HG02870 (cell line): Measurements from ENCODE around the gene TMEM40.
"Not testable (repeated sequence)": the region's sequence is repeated elsewhere in the genome, so short reads cannot be mapped to it uniquely, and the experiment has no call there.

Experiments
- ATAC-seq: cut with Tn5 transposase; IDR thresholded peaks from one replicate; pipeline ENCODE4 v1.9.1; 2021; ENCODE audit warnings: mild to moderate bottlenecking, moderate library complexity; ENCODE audit not compliant: unreplicated experiment

The TMEM40 gene

GRCh38 chr3:12759097-12759679 is at the start of gene TMEM40:
TMEM40 (minus strand) TSS chr3:12759259; CDS start chr3:12749832, 9,427 bp downstream.
- no peak for ATAC-seq

GRCh38 chr3:12808587-12808986 is 49.5 kb upstream of the TMEM40 start:
- no peak for ATAC-seq

GRCh38 chr3:12807601-12808359 is 48.7 kb upstream of the TMEM40 start:
- ATAC-seq: no peak

- ATAC-seq: no peak
Measured at GRCh38 chr3:12807066-12807465, 48.0 kb upstream of the TMEM40 start.

GRCh38 chr3:12803371-12803770 is 44.3 kb upstream of the TMEM40 start:
- ATAC-seq: no peak

GRCh38 chr3:12799525-12800440 is 40.7 kb upstream of the TMEM40 start:
- ATAC-seq: no peak

GRCh38 chr3:12798559-12799179 is 39.6 kb upstream of the TMEM40 start:
- ATAC-seq: no peak

- no peak for ATAC-seq
Measured at GRCh38 chr3:12797892-12798558, 39.0 kb upstream of the TMEM40 start.

- ATAC-seq: no peak
Measured at GRCh38 chr3:12797124-12797891, 38.2 kb upstream of the TMEM40 start.

- ATAC-seq: no peak
Measured at GRCh38 chr3:12796171-12797123, 37.4 kb upstream of the TMEM40 start, which contains the start of gene CAND2. CAND2 (plus strand) TSS chr3:12796680; CDS start chr3:12796721, 41 bp downstream.

- no peak for ATAC-seq
Measured at GRCh38 chr3:12793701-12794100, 34.6 kb upstream of the TMEM40 start.

- no peak for ATAC-seq
Measured at GRCh38 chr3:12791430-12791829, 32.4 kb upstream of the TMEM40 start.

- ATAC-seq: not testable (repeated sequence)
Measured at GRCh38 chr3:12787967-12788690, 29.1 kb upstream of the TMEM40 start.

- ATAC-seq: not testable (repeated sequence)
Measured at GRCh38 chr3:12787346-12787745, 28.3 kb upstream of the TMEM40 start.

GRCh38 chr3:12785096-12785495 is 26.0 kb upstream of the TMEM40 start:
- no peak for ATAC-seq

GRCh38 chr3:12782172-12782815 is 23.2 kb upstream of the TMEM40 start:
- ATAC-seq: no peak

GRCh38 chr3:12780751-12781150 is 21.7 kb upstream of the TMEM40 start:
- no peak for ATAC-seq
